Mammary epithelial cell (primary cell): ENCODE results near the gene ADTRP.

Experiments used
- EZH2 ChIP-seq: IDR thresholded peaks from 2 replicates; pipeline ENCODE4 v1.6.1; 2012; ENCODE audit warnings: low read length, inconsistent platforms, borderline replicate concordance
- TF ChIP-seq, protein P1 (sequence below), 2 donors: IDR thresholded peaks in 1 of 2; conservative IDR thresholded peaks in 1 of 2; 2 replicates each; pipeline ENCODE4 v1.5.1; 2011 to 2012; ENCODE audit warnings: inconsistent platforms in 2 of 2, low read length in 2 of 2, mild to moderate bottlenecking in 2 of 2, control low read depth in 1 of 2, low read depth in 1 of 2; ENCODE audit not compliant: insufficient read depth in 1 of 2; ENCODE audit errors: extremely low read depth in 1 of 2

DNA sequence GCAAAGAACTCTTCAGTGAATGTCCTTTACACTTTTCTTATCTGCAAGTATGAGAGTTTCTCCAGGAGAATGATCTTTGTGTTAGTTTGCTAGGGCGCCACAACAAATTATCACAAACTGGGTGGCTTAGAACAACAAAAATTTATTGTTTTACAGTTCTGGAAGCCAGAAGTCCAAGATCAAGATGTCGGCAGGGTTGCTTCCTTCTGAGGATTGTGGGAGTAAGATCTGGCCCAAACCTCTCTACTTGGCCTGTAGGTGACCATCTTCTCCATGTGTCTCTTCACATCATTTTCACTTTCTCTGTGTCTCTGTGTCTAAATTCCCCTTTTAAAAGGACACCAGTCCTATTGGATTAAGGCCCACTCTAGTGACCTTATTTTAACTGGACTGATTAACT is 103.0 kb downstream of the ADTRP start:
- TF ChIP-seq, protein P1, sequence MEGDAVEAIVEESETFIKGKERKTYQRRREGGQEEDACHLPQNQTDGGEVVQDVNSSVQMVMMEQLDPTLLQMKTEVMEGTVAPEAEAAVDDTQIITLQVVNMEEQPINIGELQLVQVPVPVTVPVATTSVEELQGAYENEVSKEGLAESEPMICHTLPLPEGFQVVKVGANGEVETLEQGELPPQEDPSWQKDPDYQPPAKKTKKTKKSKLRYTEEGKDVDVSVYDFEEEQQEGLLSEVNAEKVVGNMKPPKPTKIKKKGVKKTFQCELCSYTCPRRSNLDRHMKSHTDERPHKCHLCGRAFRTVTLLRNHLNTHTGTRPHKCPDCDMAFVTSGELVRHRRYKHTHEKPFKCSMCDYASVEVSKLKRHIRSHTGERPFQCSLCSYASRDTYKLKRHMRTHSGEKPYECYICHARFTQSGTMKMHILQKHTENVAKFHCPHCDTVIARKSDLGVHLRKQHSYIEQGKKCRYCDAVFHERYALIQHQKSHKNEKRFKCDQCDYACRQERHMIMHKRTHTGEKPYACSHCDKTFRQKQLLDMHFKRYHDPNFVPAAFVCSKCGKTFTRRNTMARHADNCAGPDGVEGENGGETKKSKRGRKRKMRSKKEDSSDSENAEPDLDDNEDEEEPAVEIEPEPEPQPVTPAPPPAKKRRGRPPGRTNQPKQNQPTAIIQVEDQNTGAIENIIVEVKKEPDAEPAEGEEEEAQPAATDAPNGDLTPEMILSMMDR (conservative IDR thresholded peaks at IDR 0.05 in 1 of 2, IDR thresholded peaks at IDR 0.05 in 1 of 2; ENCODE audit: extremely low read depth in 1 of 2, insufficient read depth in 1 of 2, low read depth in 1 of 2, low read length in 2 of 2) = no peak
- TF ChIP-seq EZH2 = no peak
